Measurements from ENCODE around the gene CLIC4. TPM values are rescaled to one million over a fixed set of nuclear protein-coding genes. Genes with fewer than 3 reads are reported as not detected.

The CLIC4 gene
- total and polyA plus RNA-seq, 9 of the 15 experiments (the other 6 are each of a cell fraction or from before 2014, with no cell fraction given): 16.0 to 67.5 (median 38.4) TPM

DNA sequence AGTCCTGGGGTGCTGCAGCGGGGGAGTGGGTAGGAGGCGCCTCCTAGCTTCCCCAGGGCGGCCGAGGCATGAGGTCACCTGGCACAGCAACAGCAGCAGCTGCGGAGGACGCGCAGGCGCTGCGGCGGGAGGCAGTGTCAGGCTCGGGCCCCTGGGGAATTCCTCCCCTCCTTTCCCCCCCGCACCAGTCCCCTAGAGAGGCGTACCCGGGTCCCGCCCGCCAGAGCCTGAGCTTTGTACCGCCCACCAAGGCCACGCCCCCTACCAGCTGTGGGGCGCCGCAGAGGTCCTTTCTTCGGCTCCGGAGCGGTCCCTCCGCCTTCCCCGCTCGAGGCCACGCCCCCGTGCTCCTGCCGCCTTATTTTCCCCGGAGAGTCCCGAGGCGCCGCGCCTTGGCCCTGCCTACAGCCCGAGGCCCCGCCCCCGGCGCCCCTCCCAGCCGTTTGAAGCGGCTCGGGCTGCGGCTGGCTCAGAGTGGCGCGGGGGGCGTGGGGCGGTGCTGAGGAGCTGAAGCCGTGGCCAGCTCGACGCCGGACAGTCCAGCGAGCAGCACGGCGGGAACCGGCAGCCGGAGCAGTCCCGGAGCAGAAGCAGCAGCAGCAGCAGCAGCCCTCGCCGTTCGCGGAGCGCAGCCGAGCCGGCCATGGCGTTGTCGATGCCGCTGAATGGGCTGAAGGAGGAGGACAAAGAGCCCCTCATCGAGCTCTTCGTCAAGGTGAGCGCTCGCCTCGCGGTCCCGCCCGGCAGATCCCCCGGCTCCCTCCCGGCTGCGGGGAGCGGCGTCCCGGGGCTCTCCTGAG is at the start of gene CLIC4 (continued):
- TF ChIP-seq ZNF121 (CRISPR knock-in tag; conservative IDR thresholded peaks at IDR 0.05): no peak
- no peak; the same call in 1 of the 2 replicates for TF ChIP-seq NFRKB (IDR thresholded peaks at IDR 0.05; ENCODE audit: low read depth)
- TF ChIP-seq CBFB (CRISPR knock-in tag; IDR thresholded peaks at IDR 0.05): no peak
- peak in 1 of 2 experiments; percentile 84; a peak in 2 of 4 replicates for TF ChIP-seq SRF (CRISPR knock-in tag; IDR thresholded peaks at IDR 0.05)
- TF ChIP-seq, protein P1, sequence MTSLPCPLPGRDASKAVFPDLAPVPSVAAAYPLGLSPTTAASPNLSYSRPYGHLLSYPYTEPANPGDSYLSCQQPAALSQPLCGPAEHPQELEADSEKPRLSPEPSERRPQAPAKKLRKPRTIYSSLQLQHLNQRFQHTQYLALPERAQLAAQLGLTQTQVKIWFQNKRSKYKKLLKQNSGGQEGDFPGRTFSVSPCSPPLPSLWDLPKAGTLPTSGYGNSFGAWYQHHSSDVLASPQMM (CRISPR knock-in tag; IDR thresholded peaks at IDR 0.05): no peak
- TF ChIP-seq CBX8 (IDR thresholded peaks at IDR 0.05; ENCODE audit: borderline replicate concordance, extremely low read depth, low read depth, low read length, poor library complexity, severe bottlenecking): no peak
- no peak for TF ChIP-seq MTA1 (IDR thresholded peaks at IDR 0.05; ENCODE audit: borderline replicate concordance)
- TF ChIP-seq, protein P2, sequence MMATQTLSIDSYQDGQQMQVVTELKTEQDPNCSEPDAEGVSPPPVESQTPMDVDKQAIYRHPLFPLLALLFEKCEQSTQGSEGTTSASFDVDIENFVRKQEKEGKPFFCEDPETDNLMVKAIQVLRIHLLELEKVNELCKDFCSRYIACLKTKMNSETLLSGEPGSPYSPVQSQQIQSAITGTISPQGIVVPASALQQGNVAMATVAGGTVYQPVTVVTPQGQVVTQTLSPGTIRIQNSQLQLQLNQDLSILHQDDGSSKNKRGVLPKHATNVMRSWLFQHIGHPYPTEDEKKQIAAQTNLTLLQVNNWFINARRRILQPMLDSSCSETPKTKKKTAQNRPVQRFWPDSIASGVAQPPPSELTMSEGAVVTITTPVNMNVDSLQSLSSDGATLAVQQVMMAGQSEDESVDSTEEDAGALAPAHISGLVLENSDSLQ (IDR thresholded peaks at IDR 0.05): no peak; the same call in none of the 2 replicates
- no peak for TF ChIP-seq EWSR1 (IDR thresholded peaks at IDR 0.05; ENCODE audit: borderline replicate concordance, low read depth, partially characterized antibody)
- TF ChIP-seq KDM5B (IDR thresholded peaks at IDR 0.05; ENCODE audit: insufficient replicate concordance, low read depth, low read length): peak; percentile 97
- TF ChIP-seq STAT6 (CRISPR knock-in tag; IDR thresholded peaks at IDR 0.05): peak; percentile 98
- no peak for TF ChIP-seq ZFP30 (CRISPR knock-in tag; IDR thresholded peaks at IDR 0.05; ENCODE audit: borderline replicate concordance)
- TF ChIP-seq, protein P3, sequence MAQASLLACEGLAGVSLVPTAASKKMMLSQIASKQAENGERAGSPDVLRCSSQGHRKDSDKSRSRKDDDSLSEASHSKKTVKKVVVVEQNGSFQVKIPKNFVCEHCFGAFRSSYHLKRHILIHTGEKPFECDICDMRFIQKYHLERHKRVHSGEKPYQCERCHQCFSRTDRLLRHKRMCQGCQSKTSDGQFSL (CRISPR knock-in tag; IDR thresholded peaks at IDR 0.05): peak; percentile 49
- TF ChIP-seq, protein P3 (tag; IDR thresholded peaks at IDR 0.05): peak in 1 of 2 experiments; percentile 42; a peak in 1 of 4 replicates
- TF ChIP-seq MEF2D (tag; conservative IDR thresholded peaks at IDR 0.05; ENCODE audit: low read depth): no peak
- no peak for TF ChIP-seq SMAD2 (IDR thresholded peaks at IDR 0.05; ENCODE audit: low read depth, low read length)
- peak in 1 of 2 experiments; percentile 72; a peak in 2 of 4 replicates for TF ChIP-seq TBL1XR1 (IDR thresholded peaks at IDR 0.05; ENCODE audit: low read length in 2 of 2)
- no peak for TF ChIP-seq HES1 (IDR thresholded peaks at IDR 0.05; ENCODE audit: low read depth)
- TF ChIP-seq ZNF696 (CRISPR knock-in tag; conservative IDR thresholded peaks at IDR 0.05): no peak
- TF ChIP-seq FOXJ2 (tag; IDR thresholded peaks at IDR 0.05): no peak
- TF ChIP-seq CC2D1A (IDR thresholded peaks at IDR 0.05): no peak
- TF ChIP-seq MXI1 (IDR thresholded peaks at IDR 0.05; ENCODE audit: low read depth, low read length): peak; percentile 39; the same call in 1 of the 2 replicates

All from K562 (cell line).